T1000 (cell line): Measurements from ENCODE around the gene NOA1.
A peak's percentile ranks its signal among the peaks of the same experiment; 100 is the strongest.
"Not testable (repeated sequence)": the region's sequence is repeated elsewhere in the genome, so short reads cannot be mapped to it uniquely, and the experiment has no call there.

Source experiments
- DNase-seq: peaks from one replicate; lab custom pipeline; 2025; ENCODE audit warnings: mixed read lengths; lab: John Stamatoyannopoulos, UW

Gene NOA1

GRCh38 chr4:56958111-56958517 lies 19.3 kb downstream of the NOA1 start:
- DNase-seq = peak; percentile 74

- no peak for DNase-seq
These were observed 23.5 kb downstream of the NOA1 start for GRCh38 chr4:56953680-56954520.

GRCh38 chr4:56941403-56941802 lies 36.0 kb downstream of the NOA1 start:
- DNase-seq = no peak

- no peak for DNase-seq
These were observed 36.4 kb downstream of the NOA1 start for GRCh38 chr4:56940971-56941370.

- DNase-seq = no peak
These were observed 37.0 kb downstream of the NOA1 start for GRCh38 chr4:56940403-56940802.

- not testable (repeated sequence) for DNase-seq
These were observed 37.6 kb downstream of the NOA1 start for GRCh38 chr4:56939826-56940225.

- peak; percentile 11 for DNase-seq
These were observed 40.1 kb downstream of the NOA1 start for GRCh38 chr4:56937262-56937661.

GRCh38 chr4:56931924-56932323 lies 45.5 kb downstream of the NOA1 start:
- no peak for DNase-seq

- DNase-seq = no peak
These were observed 46.8 kb downstream of the NOA1 start for GRCh38 chr4:56930638-56931037.

- DNase-seq = no peak
These were observed 50.2 kb downstream of the NOA1 start for GRCh38 chr4:56927196-56927595.

- not testable (repeated sequence) for DNase-seq
These were observed 62.4 kb downstream of the NOA1 start for GRCh38 chr4:56914977-56915376.

GRCh38 chr4:56914336-56914735 lies 63.1 kb downstream of the NOA1 start:
- DNase-seq = no peak
